ENCODE results near the gene BCL11A. TPM values are rescaled to one million over a fixed set of nuclear protein-coding genes. Genes with fewer than 3 reads are reported as not detected.

The BCL11A gene
- total RNA-seq, 1 experiment from 2014 or later: 91.4 TPM

- H3K27ac ChIP-seq (ENCODE audit: insufficient read length, low read depth, low read length): no peak overlapping the region
- no peak overlapping the region for H3K14ac ChIP-seq (ENCODE audit: insufficient read depth, low read length)
- no peaks in the 10 kb centered on the region for H3K9me3 ChIP-seq (ENCODE audit: control insufficient read depth, low read depth, low read length)
- H2BK15ac ChIP-seq (ENCODE audit: low read depth, low read length): no peak overlapping the region
- H3K27me3 ChIP-seq (ENCODE audit: insufficient read depth, low read length): no peaks in the 10 kb centered on the region
- no peak overlapping the region for H3K4me2 ChIP-seq (ENCODE audit: insufficient read depth, insufficient read length, low read length)
- no peak overlapping the region for H2AFZ ChIP-seq (ENCODE audit: low read length)
- WGBS (ENCODE audit: extremely low coverage, insufficient read length, low lambda C conversion rate): no CpG with 5 or more reads among the region's 4 CpGs
- H3T11ph ChIP-seq (ENCODE audit: low read length): no peak overlapping the region
- H3K27me3 Mint-ChIP-seq (ENCODE audit: low read depth): no peaks in the 10 kb centered on the region
- H3K56ac ChIP-seq (ENCODE audit: insufficient read length, low read depth, low read length): no peak overlapping the region
- H3K4me1 ChIP-seq (ENCODE audit: insufficient read depth, low read length): peaks cover 5% of the 10 kb centered on the region; the same call in 1 of the 2 replicates
- H4K5ac ChIP-seq (ENCODE audit: insufficient read length, low read depth, low read length): no peak overlapping the region
- H3K23me2 ChIP-seq (ENCODE audit: insufficient read length, low read depth, low read length, poor library complexity, severe bottlenecking): no peaks in the 10 kb centered on the region
- H2BK12ac ChIP-seq (ENCODE audit: insufficient read length, low read depth, low read length): no peak overlapping the region
- H4K8ac ChIP-seq (replicated peaks; ENCODE audit: insufficient read length, low read depth, low read length): no peak overlapping the region
- no peak overlapping the region for H2BK120ac ChIP-seq (ENCODE audit: low read depth, low read length, poor library complexity, severe bottlenecking)
- H3K4ac ChIP-seq (ENCODE audit: low read depth, low read length): no peak overlapping the region
- no peak overlapping the region for H3K27ac Mint-ChIP-seq
- H3K79me2 ChIP-seq (ENCODE audit: insufficient read depth, low read length): no peaks in the 10 kb centered on the region
- DNase-seq: no peak
- TF ChIP-seq, protein P1, sequence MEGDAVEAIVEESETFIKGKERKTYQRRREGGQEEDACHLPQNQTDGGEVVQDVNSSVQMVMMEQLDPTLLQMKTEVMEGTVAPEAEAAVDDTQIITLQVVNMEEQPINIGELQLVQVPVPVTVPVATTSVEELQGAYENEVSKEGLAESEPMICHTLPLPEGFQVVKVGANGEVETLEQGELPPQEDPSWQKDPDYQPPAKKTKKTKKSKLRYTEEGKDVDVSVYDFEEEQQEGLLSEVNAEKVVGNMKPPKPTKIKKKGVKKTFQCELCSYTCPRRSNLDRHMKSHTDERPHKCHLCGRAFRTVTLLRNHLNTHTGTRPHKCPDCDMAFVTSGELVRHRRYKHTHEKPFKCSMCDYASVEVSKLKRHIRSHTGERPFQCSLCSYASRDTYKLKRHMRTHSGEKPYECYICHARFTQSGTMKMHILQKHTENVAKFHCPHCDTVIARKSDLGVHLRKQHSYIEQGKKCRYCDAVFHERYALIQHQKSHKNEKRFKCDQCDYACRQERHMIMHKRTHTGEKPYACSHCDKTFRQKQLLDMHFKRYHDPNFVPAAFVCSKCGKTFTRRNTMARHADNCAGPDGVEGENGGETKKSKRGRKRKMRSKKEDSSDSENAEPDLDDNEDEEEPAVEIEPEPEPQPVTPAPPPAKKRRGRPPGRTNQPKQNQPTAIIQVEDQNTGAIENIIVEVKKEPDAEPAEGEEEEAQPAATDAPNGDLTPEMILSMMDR (conservative IDR thresholded peaks at IDR 0.05): no peak
- H3K9me3 Mint-ChIP-seq: peaks cover 0 to 3% of the 10 kb centered on the region in 2 experiments; a peak in 2 of 5 replicates
- H4K91ac ChIP-seq (ENCODE audit: insufficient read length, low read depth, low read length): no peak overlapping the region
- no peaks in the 10 kb centered on the region for H3K79me1 ChIP-seq (ENCODE audit: insufficient read depth, low read depth, low read length, poor library complexity, severe bottlenecking)
- no peaks in the 10 kb centered on the region for H4K20me1 ChIP-seq (ENCODE audit: control insufficient read depth, insufficient read depth, insufficient read length)
- no peak overlapping the region for H3K9ac ChIP-seq (ENCODE audit: extremely low read depth, insufficient read length, low read length)
- H3K23ac ChIP-seq (ENCODE audit: insufficient read length, low read depth, low read length): no peak overlapping the region
- H3K4me1 Mint-ChIP-seq: peaks cover 16 to 20% of the 10 kb centered on the region in 2 experiments
- no peak overlapping the region for H2BK5ac ChIP-seq (ENCODE audit: insufficient read length, low read length)
- no peak overlapping the region for H2BK20ac ChIP-seq (ENCODE audit: low read depth, low read length, poor library complexity, severe bottlenecking)
- no peaks in the 10 kb centered on the region; a peak in 1 of 7 replicates for H3K36me3 Mint-ChIP-seq (ENCODE audit: insufficient read depth in 1 of 3, low read depth in 3 of 3)
- H3K18ac ChIP-seq (ENCODE audit: insufficient read length, low read depth, low read length): no peak overlapping the region
- H2AK5ac ChIP-seq (ENCODE audit: insufficient read length, low read length): no peak overlapping the region
- H3K4me3 Mint-ChIP-seq: no peak overlapping the region
Measured at GRCh38 chr2:60429681-60430080, 123.8 kb downstream of the BCL11A start.
